CD4-positive, alpha-beta T cell treated with Interleukin-2 at 100 ng/mL for 4 hours (primary cell): Measurements from ENCODE around the gene PSD4.

Experiments
- DNase-seq: peaks from one replicate; pipeline ENCODE4 v3.0.0-alpha.2; 2020; ENCODE audit warnings: low spot score

The PSD4 gene

GRCh38 chr2:113142290-113142689 is 31.5 kb upstream of the PSD4 start:
- DNase-seq: no peak

DNA sequence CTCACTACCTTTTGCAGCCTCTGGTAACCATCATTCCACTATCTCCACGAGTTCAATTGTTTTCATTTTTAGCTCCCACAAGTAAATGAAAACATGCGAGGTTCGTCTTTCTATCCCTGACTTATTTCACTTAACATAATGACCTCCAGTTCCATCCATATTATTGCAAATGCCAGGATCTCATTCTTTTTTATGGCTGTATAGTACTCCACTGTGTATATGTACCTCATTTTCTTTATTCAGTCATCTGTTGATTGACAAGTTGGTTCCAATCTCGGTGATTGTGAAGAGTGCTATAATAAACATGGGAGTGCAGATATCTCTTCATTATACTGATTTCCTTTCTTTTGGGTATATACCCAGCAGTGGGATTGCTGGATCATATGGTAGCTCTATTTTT is 29.5 kb upstream of the PSD4 start:
- DNase-seq: no peak

DNA sequence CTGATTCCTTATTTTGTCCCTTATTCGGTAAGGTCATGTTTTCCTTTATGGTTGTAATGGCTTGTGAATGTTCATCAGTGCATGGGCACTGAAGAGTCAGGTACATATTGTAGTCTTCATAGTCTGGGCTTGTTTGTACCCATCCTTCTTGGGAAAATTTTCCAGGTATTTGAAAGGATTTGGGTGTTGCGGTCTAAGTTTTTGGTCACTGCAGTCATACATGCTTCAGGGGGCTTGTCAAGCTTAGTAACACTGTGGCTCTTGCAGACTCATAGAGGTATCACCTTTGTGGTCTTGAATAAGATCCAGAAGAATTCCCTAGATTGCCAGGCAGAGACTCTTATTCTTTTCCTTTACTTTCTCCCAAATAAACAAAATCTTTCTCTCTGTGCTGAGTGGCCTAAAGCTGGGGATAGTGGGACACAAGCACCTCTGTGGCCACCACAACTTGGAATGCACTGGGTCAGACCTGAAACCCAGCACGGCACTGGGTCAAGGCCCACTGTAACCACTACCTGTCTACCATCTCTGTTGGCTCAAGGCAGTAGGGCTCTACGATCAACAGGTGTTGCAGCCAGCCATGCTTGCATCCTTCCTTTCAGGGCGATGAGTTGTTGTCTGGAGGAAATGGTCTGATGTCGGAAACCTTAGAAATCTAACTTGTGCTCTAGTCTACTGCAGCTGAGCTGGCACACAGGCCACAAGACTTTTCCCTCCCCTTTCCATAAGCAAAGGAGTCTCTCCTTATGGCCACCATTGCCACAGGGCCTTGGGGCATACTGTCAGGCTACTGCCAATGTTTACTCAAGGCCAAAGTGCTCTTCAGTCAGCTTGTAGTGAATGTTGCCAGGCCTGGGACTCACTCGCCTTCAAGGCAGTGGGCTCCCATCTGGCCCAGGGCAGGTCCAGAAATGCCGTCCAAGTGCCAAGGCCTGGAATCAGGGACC is 24.9 kb upstream of the PSD4 start:
- no peak for DNase-seq

- DNase-seq: no peak
These were observed 24.1 kb upstream of the PSD4 start for GRCh38 chr2:113149553-113150257.

DNA sequence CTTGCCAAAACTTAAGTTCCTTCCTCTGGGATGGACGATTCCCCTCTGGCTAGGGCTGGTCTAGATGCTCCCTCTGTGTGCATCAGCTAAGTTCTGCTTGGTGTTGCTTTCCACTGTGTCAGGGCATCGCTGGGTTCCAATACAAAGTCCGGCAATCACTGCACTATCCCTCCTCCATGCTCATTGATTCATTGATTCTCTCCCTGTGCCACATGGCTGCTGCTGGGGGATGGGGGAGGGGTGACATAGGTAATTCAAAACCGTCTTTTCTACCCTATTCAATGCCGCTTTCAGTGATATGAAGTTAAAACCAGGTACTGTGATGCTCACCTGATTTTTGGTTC is 23.5 kb upstream of the PSD4 start:
- no peak for DNase-seq

DNA sequence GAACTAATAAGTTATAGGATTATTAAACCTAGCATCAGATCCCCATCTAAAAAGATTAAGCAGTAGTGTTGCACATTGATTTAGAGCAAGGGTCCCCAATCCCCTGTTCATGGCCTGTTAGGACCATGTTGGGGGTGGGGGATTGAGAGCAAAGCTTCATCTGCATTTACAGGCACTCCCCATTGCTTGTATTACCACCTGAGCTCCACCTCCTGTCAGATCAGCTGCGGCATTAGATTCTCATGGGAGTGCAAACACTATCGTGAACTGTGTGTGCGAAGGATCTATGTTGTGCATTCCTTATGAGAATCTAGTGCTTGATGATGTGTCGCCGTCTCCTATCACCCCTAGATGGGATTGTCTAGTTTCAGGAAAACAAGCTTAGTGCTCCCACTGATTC is 18.4 kb upstream of the PSD4 start:
- DNase-seq: no peak

DNA sequence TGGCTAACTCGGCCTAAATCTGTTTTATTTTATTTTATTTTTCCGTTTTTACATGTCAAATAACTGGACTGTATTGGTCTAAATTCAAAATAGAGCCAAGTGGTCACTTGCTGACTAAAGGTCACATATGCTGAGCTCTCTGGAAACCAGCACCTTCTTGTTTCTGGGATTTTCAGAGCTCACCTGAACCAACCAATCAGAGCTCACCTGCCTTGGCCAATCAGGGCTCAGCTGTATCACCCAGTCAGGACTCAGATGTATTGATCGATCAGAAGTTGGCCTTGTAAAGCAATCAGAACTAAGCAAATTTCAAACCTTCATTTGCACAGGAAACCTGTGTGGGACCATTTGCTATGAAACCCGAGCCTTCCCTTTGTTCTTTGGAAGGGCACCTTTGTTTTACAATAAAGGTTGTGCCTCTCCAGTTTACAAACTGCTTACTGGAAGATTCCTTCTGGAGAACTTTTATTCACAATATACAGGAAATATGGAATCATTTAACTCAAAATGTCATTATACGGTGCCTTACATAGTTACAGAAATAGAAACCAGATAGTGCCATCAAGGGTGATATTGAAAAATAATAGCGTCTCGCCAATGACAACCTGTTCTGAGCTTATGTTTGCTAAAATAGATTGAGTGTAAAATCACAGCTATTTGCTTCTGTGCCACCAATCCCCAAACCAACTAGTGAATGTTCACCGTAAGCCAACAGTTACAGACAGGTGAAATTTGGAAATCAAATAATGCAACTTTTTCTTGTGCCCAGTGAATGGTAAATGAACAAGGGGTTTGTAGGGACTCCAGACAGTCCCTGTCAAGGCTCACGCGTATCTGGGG is 17.3 kb upstream of the PSD4 start:
- DNase-seq: no peak

- DNase-seq: peak; percentile 25
These were observed 16.5 kb upstream of the PSD4 start for GRCh38 chr2:113157118-113157896.

- DNase-seq: peak; percentile 52
These were observed 15.6 kb upstream of the PSD4 start for GRCh38 chr2:113157897-113158753.

- no peak for DNase-seq
These were observed 14.8 kb upstream of the PSD4 start for GRCh38 chr2:113158884-113159553.

DNA sequence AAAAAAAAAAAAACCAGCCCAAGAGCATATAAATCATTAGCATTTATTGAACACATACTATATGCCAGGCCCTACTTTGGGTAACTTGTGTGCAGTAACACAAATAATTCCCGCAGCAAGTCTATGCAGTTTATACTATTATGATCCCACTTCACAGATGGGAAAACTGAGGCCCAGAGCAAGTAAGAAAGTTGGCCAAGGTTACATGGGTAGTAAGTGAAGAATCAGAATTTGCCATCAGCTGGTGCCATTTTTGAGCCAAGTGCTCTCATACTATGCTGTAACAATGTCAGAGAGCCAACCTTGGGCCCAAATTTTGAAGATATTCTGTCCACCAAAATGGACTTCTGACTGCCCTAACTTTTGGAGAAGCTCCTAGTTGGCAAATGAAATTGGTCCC is 13.5 kb upstream of the PSD4 start:
- DNase-seq: no peak

- no peak for DNase-seq
These were observed 12.8 kb upstream of the PSD4 start for GRCh38 chr2:113160962-113161361.

- no peak for DNase-seq
These were observed 11.6 kb upstream of the PSD4 start for GRCh38 chr2:113162173-113162572.

- DNase-seq: no peak
These were observed 10.9 kb upstream of the PSD4 start for GRCh38 chr2:113162869-113163268.

DNA sequence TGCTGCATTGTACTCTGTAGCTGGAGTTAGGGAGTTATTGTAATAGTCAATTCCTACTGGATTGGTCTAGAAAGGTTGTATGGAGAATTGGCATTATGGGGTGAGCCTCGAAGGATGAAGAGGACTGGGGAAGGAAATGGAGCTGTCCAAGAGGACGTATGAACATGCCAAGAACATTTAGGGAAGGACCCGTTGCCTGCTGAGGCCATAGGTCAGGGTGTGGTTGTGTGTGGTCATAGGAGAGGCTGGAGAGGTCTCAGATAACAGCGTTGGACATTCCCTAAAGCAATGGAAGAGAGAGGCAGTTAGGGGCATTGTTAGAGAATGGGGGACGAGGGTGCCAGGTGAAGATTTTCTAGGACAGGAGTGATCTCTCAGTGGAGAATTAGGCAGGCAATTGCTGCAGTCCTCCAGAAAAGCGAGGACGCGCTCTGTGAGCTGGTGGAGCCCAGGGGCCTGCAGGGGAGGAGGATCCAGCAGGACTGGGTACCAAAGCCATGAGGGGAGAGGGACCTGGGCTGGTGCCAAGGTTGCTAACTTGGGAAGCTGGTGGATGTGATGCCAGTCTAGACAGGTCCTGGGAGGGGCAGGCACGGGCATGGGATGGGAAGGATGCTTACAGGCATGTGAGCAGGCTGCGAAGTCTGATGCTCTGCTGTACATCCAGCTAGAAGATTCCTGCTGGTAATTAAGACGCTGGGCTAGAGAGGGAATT is 9.4 kb upstream of the PSD4 start:
- no peak for DNase-seq

DNA sequence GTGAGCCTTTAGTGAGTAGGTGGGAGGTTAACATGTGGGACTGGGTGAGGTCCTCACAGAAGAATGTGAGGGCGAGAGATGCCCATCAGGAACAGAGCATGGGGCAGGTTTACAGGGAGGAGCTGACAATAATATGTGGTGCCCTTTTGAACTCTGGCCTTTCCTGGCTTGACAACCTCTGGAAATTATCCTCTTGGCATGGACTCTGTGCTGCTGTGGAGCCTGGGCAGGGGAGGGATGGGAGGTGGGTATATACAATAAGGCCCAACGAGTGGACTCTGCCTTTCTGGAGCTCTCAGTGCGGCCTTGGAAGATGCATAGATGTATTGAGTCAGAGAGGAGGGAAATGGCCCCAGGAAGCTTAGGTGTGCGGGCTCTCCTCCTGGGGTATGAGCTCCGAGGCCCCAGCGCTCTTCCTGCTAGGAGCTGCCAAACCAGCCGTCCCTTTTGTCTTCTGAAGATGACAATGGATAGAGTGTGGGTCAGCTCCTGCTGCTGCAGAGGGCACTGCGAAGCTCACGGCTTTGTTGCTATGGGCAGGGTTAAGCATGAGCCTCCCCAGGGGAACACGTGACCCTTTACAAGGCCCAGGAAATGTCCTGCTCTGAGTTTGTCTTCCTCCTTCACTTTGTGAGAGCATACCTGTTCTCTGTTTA is 8.7 kb upstream of the PSD4 start:
- no peak for DNase-seq

DNA sequence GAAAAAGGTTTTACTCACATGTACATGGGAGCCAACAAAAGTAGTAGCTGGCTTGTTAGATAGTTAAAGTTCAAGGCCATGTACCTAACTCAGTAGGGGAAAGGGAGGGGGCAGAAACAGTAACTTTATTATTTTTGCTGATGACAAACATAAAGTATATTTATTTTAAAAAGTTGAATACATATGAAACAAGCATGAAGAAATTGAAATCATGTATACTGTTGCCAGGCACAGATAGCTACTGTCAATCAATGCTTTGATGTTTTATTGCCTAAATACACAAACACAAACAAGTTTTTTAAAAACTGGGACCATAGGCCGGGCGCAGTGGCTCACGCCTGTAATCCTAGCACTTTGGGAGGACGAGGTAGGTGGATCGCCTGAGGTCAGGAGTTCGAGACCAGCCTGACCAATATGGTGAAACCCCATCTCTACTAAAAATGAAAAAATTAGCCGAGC is 7.6 kb upstream of the PSD4 start:
- DNase-seq: no peak

- DNase-seq: peak; percentile 50
These were observed 6.4 kb upstream of the PSD4 start for GRCh38 chr2:113167115-113167932.
